ENCODE results near the gene UBE2E2. TPM values are rescaled to one million over a fixed set of nuclear protein-coding genes. Genes with fewer than 3 reads are reported as not detected.

UBE2E2 gene
- total RNA-seq, 2 donors from 2014 or later: 5.5 to 6.4 TPM

- intact Hi-C loops (cut with DNase I, micrococcal nuclease): no loop called here
- ATAC-seq (no peak), DNase-seq (no peak)
Observed at GRCh38 chr3:23262766-23263165, 59.6 kb downstream of the UBE2E2 start.

DNA sequence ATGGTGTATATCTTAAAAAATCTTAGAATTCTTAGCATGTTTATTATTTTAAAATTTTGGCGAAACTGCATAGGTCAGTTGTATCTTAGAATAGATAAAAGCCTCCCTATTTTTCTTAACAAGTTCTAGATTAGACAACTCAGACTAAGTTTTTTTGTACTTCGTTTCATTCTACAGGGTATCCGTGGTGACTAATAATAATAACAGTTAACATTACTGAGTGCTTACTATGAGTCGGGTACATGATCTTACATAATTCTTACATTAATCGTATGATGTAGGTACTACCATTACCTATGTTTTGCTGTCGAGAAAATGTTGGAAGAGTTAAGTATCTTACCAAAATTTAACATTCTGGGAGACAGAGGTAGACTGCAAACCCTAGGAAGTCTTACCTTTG, 60.7 kb downstream of the UBE2E2 start:
- DNase-seq: no peak
- intact Hi-C loops (cut with DNase I, micrococcal nuclease): no loop called here
- ATAC-seq: no peak

DNA sequence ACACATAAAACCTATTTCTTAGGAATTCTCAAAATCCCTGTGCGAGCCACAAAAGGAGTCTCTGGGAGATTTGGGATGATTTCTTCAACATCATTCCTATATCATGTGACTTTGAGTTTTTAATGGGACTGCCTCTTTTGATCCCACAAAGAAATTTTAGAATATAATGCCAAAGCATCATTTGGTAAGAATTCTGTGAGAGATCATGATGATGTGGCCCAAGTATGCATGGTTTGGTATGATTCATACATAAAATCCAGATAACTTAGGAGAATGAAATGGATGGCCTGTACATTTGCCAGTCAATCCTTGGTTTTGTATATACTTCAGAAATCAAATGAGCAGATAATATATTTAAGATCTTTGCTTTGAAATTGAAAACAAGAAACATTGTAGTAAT, 61.3 kb downstream of the UBE2E2 start:
- ATAC-seq (no peak), DNase-seq (no peak)
- intact Hi-C loops (cut with DNase I, micrococcal nuclease): no loop called here

- DNase-seq (no peak), ATAC-seq (no peak)
- intact Hi-C loops (cut with DNase I, micrococcal nuclease): no loop called here
Observed at GRCh38 chr3:23270423-23270822, 67.3 kb downstream of the UBE2E2 start.

DNA sequence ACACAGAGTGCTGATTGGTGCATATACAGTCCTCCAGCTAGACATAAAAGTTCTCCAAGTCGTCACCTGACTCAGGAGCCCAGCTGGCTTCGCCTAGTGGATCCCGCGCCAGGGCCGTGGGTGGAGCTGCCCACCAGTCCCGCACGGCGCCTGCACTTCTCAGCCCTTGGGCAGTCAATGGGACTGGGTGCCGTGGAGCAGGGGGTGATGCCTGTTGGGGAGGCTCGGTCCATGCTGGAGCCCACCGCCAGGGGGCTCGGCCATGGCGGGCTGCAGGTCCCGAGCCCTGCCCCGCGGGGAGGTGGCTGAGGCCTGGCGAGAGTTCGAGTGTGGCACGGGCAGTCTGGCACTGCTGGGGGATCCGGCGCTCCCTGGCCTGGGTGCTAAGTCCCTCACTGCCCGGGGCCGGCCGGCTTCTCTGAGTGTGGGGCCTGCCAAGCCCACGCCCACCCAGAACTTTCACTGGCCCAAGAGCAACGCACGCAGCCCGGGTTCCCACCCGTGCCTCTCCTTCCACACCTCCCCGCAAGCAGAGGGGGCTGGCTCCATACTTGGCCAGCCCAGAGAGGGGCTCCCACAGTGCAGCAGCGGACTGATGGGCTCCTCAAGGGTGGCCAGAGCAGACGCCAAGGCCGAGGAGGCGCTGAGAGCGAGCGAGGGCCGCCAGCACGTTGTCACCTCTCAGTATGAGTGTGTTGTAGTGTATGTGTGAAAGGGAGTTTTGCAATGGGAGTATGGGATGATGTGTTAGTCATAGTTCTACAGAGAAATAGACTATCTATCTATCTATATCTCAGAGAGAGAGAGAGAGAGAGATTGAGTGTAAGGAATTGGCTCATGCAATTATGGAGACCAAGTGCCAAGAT, 69.0 kb downstream of the UBE2E2 start:
- no peak for DNase-seq
- ATAC-seq: no peak
- intact Hi-C loops (cut with DNase I, micrococcal nuclease): no loop called here

GRCh38 chr3:23272820-23273219, 69.7 kb downstream of the UBE2E2 start:
- DNase-seq (no peak), ATAC-seq (no peak)
- intact Hi-C loops (cut with DNase I, micrococcal nuclease): no loop called here

DNA sequence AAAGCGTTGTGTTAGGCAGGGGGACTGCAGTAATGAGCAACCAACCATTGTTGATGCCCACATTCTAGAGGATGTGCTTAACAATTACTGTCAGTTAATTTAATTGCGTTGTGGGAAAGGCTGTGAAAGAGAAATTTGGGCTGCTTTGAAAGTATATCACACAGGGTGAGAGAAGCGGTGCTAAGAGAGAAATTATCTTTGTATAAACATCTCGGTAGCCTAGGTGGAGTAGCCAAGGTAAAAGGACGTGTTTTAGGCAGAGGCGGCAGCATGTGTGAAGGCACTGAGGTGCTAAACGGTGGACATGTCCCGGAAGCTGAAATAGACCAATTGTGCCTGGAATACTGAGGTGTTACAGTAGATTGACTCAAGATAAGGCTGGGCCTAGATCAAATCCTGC, 71.9 kb downstream of the UBE2E2 start:
- no peak for DNase-seq
- intact Hi-C loops (cut with DNase I, micrococcal nuclease): no loop called here
- ATAC-seq: no peak

DNA sequence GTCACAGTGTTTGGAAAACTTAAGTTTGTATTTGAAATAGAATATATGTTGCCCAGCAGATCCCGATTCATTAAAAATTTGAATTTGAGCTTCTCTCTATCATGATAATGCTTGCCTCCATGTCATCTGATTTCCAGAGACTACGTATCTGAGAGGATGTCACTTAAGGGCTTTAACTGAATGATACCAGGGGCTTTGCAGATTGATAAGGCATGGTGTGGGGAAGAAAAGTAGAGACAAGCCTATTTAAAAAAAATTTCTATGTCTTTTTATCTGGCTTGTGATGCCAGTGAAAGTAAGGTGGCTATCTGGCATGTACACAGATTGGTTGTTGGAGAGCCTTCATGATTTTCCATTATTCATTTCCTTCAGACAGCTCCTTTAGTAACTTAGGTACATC, 72.7 kb downstream of the UBE2E2 start:
- ATAC-seq (no peak), DNase-seq (no peak)
- intact Hi-C loops (cut with DNase I, micrococcal nuclease): no loop called here

DNA sequence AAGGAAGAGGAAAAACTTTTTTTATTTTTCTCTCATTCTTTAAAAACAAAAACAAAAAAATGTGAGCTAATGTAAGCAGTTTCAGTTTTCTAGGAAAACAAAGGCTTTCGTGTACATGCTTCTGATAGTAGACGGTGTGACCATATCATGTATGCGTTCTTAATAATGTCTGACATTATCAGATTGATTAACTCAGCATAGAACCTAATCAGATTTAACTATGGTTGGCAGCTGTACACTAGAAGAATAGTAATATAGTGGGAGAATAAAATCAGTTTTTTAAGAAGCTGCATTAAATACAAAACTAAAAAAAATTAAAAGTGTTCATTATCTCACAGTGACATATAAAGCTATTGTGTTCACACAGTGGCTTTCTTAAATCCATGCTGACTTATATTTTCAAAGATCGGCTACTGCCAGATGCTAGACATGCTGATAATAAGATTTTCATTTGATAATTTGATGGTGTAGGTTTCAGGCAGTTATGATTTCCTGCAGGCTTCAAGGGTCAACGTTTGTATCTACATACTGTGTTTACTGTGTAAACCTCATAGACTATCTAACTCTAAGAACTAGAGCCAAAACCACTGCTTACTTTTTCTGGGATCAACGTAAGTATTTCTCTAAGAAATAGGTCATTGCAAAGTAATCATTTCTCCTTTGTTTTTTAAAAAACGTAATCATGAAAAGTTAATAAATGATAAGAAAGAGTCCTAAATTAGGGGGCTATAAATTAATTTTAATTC, 74.0 kb downstream of the UBE2E2 start:
- DNase-seq (no peak), ATAC-seq (no peak)
- intact Hi-C loops (cut with DNase I, micrococcal nuclease): no loop called here

DNA sequence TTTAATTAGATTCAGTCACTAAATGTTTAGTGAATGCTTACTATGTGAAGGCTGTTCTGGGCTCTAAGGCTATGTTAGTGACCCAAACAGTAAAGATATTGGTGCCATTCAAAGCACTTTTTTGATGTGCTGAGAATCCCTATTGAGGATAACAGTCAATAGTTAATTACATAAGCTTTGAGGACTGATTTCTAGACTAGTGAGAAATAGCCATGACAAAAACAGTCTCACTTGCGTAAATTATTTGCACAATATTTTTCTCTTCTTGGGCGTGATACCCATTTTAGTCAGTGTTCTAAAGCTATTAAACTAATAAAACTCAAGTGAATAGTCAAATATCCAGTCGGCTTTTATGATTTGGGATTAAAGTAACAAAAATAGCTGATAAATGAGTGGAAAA, 74.6 kb downstream of the UBE2E2 start:
- ATAC-seq: no peak
- no peak for DNase-seq
- intact Hi-C loops (cut with DNase I, micrococcal nuclease): no loop called here

DNA sequence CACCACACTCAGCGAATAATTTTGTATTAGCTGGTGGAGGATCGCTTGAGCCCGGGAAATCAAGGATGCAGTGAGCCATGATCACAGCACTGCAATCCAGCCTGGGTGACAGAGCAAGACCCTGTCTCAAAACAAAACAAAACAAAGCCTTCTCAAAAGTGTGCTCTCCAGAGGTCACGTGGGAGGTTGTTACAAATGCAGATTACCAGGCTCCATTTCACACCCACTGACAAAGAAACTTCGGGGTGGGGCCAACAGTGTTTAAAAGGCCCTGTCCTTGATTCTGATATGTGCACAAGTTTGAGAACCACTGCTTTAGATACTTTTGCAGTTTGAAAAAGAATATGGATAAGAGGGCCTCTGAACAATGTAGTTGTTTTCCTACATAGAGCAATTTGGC, 80.5 kb downstream of the UBE2E2 start:
- intact Hi-C loops (cut with DNase I, micrococcal nuclease): no loop called here
- no peak for DNase-seq
- no peak for ATAC-seq

DNA sequence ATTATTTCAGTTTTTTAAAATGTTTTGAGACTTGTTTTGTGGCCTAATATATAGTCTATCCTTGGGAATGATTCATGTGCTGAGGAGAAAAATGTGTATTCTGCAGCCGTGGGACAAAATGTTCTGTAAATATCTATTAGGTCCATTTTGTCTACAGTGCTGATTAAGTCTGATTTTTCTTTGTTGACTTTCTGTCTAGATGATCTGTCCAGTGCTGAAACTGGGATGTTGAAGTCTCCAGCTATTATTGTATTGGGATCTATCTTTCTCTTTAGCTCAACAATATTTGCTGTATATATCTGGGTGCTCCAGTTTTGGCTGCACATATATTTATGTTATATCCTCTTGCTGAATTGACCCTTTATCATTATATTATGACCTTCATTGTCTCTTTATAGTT, 85.2 kb downstream of the UBE2E2 start:
- ATAC-seq (no peak), DNase-seq (no peak)
- intact Hi-C loops (cut with DNase I, micrococcal nuclease): no loop called here

- intact Hi-C loops (cut with DNase I, micrococcal nuclease): no loop called here
- DNase-seq: no peak
- no peak for ATAC-seq
Observed at GRCh38 chr3:23288715-23289114, 85.6 kb downstream of the UBE2E2 start.

DNA sequence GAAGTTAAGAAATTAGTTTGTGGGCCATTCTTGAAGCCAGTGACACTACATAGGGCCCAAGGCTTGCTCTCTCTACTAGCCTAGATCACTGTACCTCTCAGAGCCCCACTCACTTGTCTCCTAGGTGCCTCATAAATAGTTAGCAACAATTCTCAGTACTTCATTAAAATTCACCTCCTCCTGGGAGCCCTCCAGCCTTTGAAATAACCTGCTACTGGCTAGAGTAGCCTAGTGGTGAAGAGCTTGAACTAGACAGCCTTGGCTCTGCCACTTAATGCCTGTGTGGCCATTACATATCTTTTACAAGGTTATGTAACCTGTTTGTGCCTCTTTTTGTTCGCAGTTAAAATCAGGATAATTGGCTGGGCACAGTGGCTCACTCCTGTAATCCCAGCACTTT, 89.3 kb downstream of the UBE2E2 start:
- ATAC-seq (no peak), DNase-seq (no peak)
- intact Hi-C loops (cut with DNase I, micrococcal nuclease): no loop called here

- DNase-seq (no peak), ATAC-seq (no peak)
Observed at GRCh38 chr3:23294770-23295387, 91.8 kb downstream of the UBE2E2 start.

GRCh38 chr3:23301819-23302218, 98.7 kb downstream of the UBE2E2 start:
- intact Hi-C loops (cut with DNase I, micrococcal nuclease): no loop called here

More at GRCh38 chr3:23294770-23295387, 91.8 kb downstream of the UBE2E2 start:
- intact Hi-C loops (cut with DNase I, micrococcal nuclease): no loop called here

DNA sequence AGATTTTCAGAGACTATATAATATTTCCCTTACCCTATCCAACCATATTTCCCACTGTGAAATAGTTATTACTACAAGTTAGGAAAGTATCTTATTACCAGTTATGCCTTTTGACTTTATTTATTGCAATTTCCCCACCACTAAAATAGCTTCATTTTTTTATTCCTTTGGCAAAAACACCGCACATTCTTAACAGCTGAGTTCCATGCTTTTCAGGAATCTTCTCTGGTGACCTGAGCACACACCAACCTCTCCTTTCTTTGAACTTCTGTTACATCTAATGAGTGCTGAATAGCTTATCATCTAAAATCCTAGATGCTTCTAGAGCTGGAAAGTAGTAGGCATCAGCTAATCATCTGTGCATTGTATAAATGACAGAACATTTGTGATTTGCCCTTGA, 99.1 kb downstream of the UBE2E2 start:
- no peak for ATAC-seq
- intact Hi-C loops (cut with DNase I, micrococcal nuclease): no loop called here

More at GRCh38 chr3:23301819-23302218, 98.7 kb downstream of the UBE2E2 start:
- DNase-seq: no peak
- no peak for ATAC-seq

DNA sequence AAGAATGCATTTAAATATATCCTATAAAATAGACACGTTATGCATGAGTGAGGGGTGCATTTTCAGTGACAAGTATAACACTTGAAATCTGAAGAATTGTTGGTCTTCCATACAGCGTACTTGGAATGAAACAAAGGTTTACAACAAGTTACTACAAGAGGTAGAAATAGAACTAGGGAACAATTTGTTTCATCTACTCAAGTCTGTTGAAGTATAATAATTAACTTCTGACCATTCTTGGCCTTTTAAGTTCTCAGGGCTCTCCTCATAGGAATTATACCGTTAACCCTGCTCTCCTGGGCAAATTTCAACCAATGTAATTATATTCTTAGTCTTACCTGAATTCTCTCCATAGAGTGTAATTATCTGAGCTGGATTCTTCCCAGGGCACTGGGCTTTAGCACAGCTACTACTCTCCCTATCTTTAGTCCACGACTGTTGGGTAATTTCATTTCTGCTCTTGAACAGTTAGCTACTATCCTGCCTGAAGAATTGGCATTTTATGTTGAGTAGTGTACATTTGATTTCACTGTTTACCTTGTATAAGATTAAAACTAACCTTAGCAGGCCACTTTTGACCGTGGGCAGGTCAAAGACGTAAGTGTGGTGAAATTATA, 100.6 kb downstream of the UBE2E2 start:
- no peak for ATAC-seq
- DNase-seq: no peak
- intact Hi-C loops (cut with DNase I, micrococcal nuclease): no loop called here

More for the DNA sequence above, 99.1 kb downstream of the UBE2E2 start:
- no peak for DNase-seq

- DNase-seq: no peak
- ATAC-seq: no peak
- intact Hi-C loops (cut with DNase I, micrococcal nuclease): no loop called here
Observed at GRCh38 chr3:23304424-23304823, 101.3 kb downstream of the UBE2E2 start.
